Stimulated activated CD8-positive, alpha-beta memory T cell treated with anti-CD3 and anti-CD28 coated beads, Interleukin-12 subunit alpha, Interleukin-12 subunit beta, amount 100 ng/mL, for 24 hours (primary cell): ENCODE data around the gene RTKN.
A peak's percentile ranks its signal among the peaks of the same experiment; 100 is the strongest.
"Not testable (repeated sequence)": the region's sequence is repeated elsewhere in the genome, so short reads cannot be mapped to it uniquely, and the experiment has no call there.

Source experiments
- DNase-seq: peaks from one replicate; pipeline ENCODE4 v3.0.0-alpha.2; 2020; ENCODE audit errors: extremely low read depth

The RTKN gene

GRCh38 chr2:74461187-74462053 is 19.7 kb upstream of the RTKN start:
- no peak for DNase-seq

- not testable (repeated sequence) for DNase-seq
Measured at GRCh38 chr2:74460187-74460586, 18.4 kb upstream of the RTKN start.

GRCh38 chr2:74459503-74460118 is 17.9 kb upstream of the RTKN start:
- not testable (repeated sequence) for DNase-seq

GRCh38 chr2:74458938-74459363 is 17.2 kb upstream of the RTKN start:
- DNase-seq = no peak

- DNase-seq = peak; percentile 97
Measured at GRCh38 chr2:74458132-74458937, 16.6 kb upstream of the RTKN start, which contains the start of gene WBP1. TSS of gene WBP1 (plus strand) at chr2:74458438. CDS start at chr2:74458603, 165 bp downstream.

DNA sequence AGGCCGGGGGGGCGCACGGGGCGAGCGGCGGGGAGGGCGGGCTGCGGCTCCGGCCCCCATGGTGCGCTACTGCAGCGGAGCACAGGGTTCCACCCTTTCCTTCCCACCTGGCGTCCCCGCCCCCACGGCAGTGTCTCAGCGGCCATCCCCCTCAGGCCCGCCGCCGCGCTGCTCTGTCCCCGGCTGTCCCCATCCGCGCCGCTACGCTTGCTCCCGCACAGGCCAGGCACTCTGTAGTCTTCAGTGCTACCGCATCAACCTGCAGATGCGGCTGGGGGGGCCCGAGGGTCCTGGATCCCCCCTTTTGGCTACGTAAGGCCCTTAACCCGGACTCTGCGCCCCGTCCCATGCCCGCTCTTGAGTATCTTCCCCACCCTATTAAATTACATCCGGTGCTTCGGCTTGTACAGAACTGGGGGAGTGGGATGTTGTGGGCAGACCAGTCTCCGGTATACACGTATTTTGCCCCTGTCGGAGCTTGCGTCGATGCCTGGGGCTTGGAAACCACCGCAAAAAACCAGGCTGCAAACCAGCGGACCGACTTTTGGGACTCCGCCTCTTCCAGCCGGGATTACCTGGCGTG is 15.9 kb upstream of the RTKN start:
- peak; percentile 68 for DNase-seq

DNA sequence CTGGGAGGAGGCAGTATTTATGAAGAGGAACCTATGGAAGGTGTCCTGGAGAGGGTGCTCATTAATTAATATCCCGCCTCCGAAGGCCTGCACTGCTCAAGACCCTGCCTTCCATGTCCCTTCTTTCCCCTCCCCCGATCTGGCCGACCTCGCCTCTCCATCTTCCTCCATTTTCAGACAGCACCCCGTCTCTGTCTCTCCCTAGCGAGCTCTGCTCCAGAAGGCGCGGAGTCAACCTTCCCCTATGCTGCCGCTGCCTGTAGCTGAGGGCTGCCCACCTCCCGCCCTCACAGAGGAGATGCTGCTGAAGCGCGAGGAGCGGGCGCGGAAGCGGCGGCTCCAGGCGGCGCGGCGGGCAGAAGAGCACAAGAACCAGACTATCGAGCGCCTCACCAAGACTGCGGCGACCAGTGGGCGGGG is 15.4 kb upstream of the RTKN start:
- DNase-seq = no peak

GRCh38 chr2:74454654-74455511 is 13.1 kb upstream of the RTKN start, which contains the start of gene INO80B:
TSS of gene INO80B (plus strand) at chr2:74455087. CDS start at chr2:74455117, 30 bp downstream.
- DNase-seq = peak; percentile 85

- no peak for DNase-seq
Measured at GRCh38 chr2:74450570-74451190, 8.9 kb upstream of the RTKN start.

DNA sequence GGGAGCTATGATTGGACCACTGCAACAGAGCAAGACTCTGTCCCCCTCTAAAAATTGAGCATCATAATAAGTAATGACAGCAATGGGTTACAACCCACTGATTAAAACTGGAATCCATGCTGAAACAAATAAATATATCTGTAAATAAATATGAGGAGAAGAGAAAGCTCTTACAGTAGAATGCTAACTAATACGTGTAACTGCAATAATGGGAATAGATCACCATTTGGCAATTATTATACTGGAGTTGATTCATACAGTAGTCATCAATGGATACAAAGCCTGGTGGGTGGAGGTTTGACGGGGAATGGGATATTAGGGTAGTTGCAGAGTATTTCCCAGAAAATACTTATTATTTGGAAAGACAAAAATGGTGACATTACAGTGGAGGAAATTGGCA is 7.0 kb upstream of the RTKN start:
- no peak for DNase-seq

- DNase-seq = no peak
Measured at GRCh38 chr2:74447230-74447999, 5.7 kb upstream of the RTKN start.

DNA sequence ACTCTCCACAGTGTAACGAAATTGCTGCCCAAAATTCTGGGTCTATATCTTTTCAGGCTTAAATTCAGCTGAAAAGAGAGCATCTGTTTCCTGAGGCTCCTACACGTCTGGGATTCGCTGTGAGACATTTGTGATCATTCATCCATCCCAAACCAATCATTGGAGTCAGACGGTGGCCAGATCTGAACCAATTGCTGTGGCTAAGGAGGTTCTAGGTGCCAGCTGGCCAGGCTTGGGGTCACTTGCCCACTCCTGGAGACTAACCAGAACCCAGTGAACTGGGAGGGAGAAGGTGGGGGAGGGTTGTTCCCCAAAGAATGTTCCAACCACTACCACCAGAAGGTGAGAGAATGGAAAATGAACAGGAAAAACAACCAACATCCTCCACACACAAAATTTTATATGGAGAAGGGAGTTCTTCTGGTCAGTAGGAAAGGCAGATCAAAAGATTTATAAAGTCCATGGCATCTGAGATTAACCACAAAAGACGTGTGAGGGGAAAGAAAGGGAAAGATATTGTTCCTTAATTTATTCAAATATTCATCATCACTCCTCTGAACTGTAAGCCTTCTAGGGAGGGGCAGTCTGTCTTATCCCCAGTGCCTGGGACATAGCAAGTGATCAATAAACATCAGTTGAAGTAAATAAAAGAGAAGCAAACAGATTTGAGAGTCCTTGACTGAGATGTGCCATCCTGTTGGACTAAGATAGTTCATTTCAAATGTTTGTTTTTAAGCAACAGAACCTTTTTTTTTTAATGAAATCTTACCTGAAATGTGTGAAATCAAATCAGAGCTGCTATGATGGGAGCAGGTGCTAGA is 3.0 kb upstream of the RTKN start:
- no peak for DNase-seq

- not testable (repeated sequence) for DNase-seq
Measured at GRCh38 chr2:74442483-74443297, 953 bp upstream of the RTKN start.

DNA sequence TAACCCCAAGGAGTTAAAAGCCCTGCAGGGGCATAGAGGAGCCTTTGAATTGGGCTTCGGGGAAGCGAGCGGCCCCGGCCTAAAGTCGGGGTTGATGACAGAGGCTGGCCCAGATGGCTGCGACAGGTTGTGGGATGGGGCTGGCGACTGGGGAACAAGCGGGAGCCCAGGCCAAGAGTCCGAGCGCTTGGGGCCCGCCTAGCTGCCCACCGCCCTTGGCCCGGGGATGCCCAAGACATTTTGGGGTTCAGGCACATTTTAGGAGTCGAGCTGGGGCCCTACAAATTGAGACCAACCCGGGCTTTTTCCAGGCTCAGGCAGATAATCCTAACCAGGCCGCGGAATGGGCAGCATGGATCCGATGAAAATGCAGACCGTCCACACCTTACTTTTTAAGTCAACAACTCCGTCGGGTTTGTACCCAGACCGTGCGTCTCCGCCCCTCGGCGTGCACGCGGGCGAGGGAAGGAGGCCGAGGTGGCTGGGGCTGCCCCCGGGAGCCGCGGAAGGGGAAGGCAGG is 507 bp downstream of the RTKN start:
- no peak for DNase-seq

GRCh38 chr2:74440378-74441169 is 1.2 kb downstream of the RTKN start:
- no peak for DNase-seq

DNA sequence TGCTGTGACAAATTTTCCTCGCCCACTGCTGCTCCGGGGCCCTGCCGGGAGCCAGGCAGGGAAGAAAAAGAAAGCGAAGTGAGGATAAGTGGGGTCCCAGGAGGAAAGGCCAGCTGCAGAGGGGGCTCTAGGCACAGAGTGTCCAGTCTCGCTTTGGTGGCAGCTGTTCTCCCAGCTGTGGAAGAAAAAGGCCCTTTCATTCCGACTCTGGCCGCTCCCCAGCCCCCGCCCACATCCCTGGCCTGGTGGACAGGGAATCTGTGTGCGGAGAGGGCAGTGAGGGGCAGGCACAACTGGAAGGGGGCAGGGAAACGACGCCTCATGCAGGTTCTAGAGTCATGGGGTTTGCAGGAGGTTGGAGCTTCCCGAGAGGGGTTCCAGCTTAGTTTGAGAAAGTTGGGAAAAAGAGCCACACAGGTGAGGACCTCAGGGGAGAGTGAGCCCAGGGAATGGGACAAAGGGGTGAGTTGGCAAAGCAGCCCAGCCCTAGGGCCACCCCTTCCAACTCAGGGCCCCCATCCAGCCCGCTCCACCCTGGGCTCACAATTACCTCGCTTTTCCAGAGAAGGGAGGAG is 1.8 kb downstream of the RTKN start:
- DNase-seq = no peak
